ENCODE data around the gene RAB18. TPM values are rescaled to one million over a fixed set of nuclear protein-coding genes. Genes with fewer than 3 reads are reported as not detected.

Gene RAB18
- polyA plus RNA-seq, 1 experiment = 15.6 TPM

- no peak for DNase-seq (ENCODE audit: low read depth)
- CTCF ChIA-PET = no interaction called here
- TF ChIP-seq CTCF (IDR thresholded peaks at IDR 0.05; ENCODE audit: insufficient read depth, low read depth, low read length) = no peak
- Histone ChIP-seq H3K36me3 (ENCODE audit: control insufficient read depth, insufficient read depth, low read length) (no peaks in the 10 kb centered on the region), H3K27me3 (ENCODE audit: control insufficient read depth, insufficient read depth, low read length) (peaks cover 6% of the 10 kb centered on the region), H3K4me3 (ENCODE audit: low read depth, low read length) (no peak overlapping the region)
- POLR2A ChIA-PET = no interaction called here
These were observed 9.8 kb upstream of the RAB18 start for GRCh38 chr10:27494116-27494805.

GRCh38 chr10:27496137-27496536, 8.0 kb upstream of the RAB18 start:
- ChIA-PET POLR2A (no interaction called here), CTCF (no interaction called here)
- H3K4me3 ChIP-seq (ENCODE audit: low read depth, low read length) = no peak overlapping the region
- peaks cover 8% of the 10 kb centered on the region for H3K27me3 ChIP-seq (ENCODE audit: control insufficient read depth, insufficient read depth, low read length)
- TF ChIP-seq CTCF (IDR thresholded peaks at IDR 0.05; ENCODE audit: insufficient read depth, low read depth, low read length) = no peak
- H3K36me3 ChIP-seq (ENCODE audit: control insufficient read depth, insufficient read depth, low read length) = no peaks in the 10 kb centered on the region
- DNase-seq (ENCODE audit: low read depth) = no peak

- no peaks in the 10 kb centered on the region for H3K36me3 ChIP-seq (ENCODE audit: control insufficient read depth, insufficient read depth, low read length)
- peaks cover 6% of the 10 kb centered on the region for H3K27me3 ChIP-seq (ENCODE audit: control insufficient read depth, insufficient read depth, low read length)
- no peak overlapping the region for H3K4me3 ChIP-seq (ENCODE audit: low read depth, low read length)
- CTCF ChIA-PET = interaction anchor here (0.6 to 0.7 kb wide), 2 partner anchors 11 to 23 kb away, joined by 3 read pairs; no protein-coding TSS in a partner anchor
- POLR2A ChIA-PET = no interaction called here
- DNase-seq (ENCODE audit: low read depth) = no peak
- no peak for TF ChIP-seq CTCF (IDR thresholded peaks at IDR 0.05; ENCODE audit: insufficient read depth, low read depth, low read length)
These were observed 4.0 kb upstream of the RAB18 start for GRCh38 chr10:27500096-27500495.

- no peak for TF ChIP-seq CTCF (IDR thresholded peaks at IDR 0.05; ENCODE audit: insufficient read depth, low read depth, low read length)
- CTCF ChIA-PET = no interaction called here
- Histone ChIP-seq H3K27me3 (ENCODE audit: control insufficient read depth, insufficient read depth, low read length) (peaks cover 6% of the 10 kb centered on the region), H3K36me3 (ENCODE audit: control insufficient read depth, insufficient read depth, low read length) (no peaks in the 10 kb centered on the region), H3K4me3 (ENCODE audit: low read depth, low read length) (no peak overlapping the region)
- POLR2A ChIA-PET = no interaction called here
- DNase-seq (ENCODE audit: low read depth) = no peak
These were observed 3.2 kb upstream of the RAB18 start for GRCh38 chr10:27500886-27501285.

- no peaks in the 10 kb centered on the region; the same call in 1 of the 2 replicates for H3K36me3 ChIP-seq (ENCODE audit: control insufficient read depth, insufficient read depth, low read length)
- H3K4me3 ChIP-seq (ENCODE audit: low read depth, low read length) = peak overlapping the region; percentile 82
- no peak for TF ChIP-seq CTCF (IDR thresholded peaks at IDR 0.05; ENCODE audit: insufficient read depth, low read depth, low read length)
- peaks cover 4% of the 10 kb centered on the region; the same call in 1 of the 2 replicates for H3K27me3 ChIP-seq (ENCODE audit: control insufficient read depth, insufficient read depth, low read length)
- ChIA-PET CTCF (interaction anchor here (0.9 to 1.3 kb wide), 2 partner anchors 16 to 29 kb away, joined by 3 read pairs; no protein-coding TSS in a partner anchor), POLR2A (no interaction called here)
- DNase-seq (ENCODE audit: low read depth) = no peak
These were observed 552 bp upstream of the RAB18 start for GRCh38 chr10:27503498-27504006.
